Measurements from ENCODE around the gene PSMA1.
A peak's percentile ranks its signal among the peaks of the same experiment; 100 is the strongest.

Gene PSMA1

GRCh38 chr11:14506532-14506931 lies 13.7 kb downstream of the PSMA1 start:
- ATAC-seq (replicated peaks): no peak
- H3K27ac Mint-ChIP-seq: peak overlapping the region; percentile 65
- H3K4me1 Mint-ChIP-seq: no peaks in the 10 kb centered on the region
- H3K4me3 Mint-ChIP-seq: no peak overlapping the region
- peaks cover 40 to 44% of the 10 kb centered on the region in 2 donors for H3K36me3 Mint-ChIP-seq
- no peak for DNase-seq
- no peaks in the 10 kb centered on the region for H3K9me3 Mint-ChIP-seq
- no peaks in the 10 kb centered on the region for H3K27me3 Mint-ChIP-seq

- H3K4me3 Mint-ChIP-seq: no peak overlapping the region
- peaks cover 2 to 12% of the 10 kb centered on the region in 2 donors for H3K4me1 Mint-ChIP-seq
- H3K27ac Mint-ChIP-seq: no peak overlapping the region
- H3K36me3 Mint-ChIP-seq: peaks cover 20 to 23% of the 10 kb centered on the region in 2 donors
- no peaks in the 10 kb centered on the region for H3K27me3 Mint-ChIP-seq
- DNase-seq (no peak), ATAC-seq (replicated peaks) (no peak)
- no peaks in the 10 kb centered on the region for H3K9me3 Mint-ChIP-seq
Measured at GRCh38 chr11:14503023-14503422, 17.2 kb downstream of the PSMA1 start.

GRCh38 chr11:14502039-14502438 lies 18.1 kb downstream of the PSMA1 start:
- Mint-ChIP-seq H3K36me3 (peaks cover 23 to 26% of the 10 kb centered on the region in 2 donors), H3K4me3 (no peak overlapping the region), H3K9me3 (no peaks in the 10 kb centered on the region), H3K27ac (no peak overlapping the region), H3K4me1 (peaks cover 10 to 21% of the 10 kb centered on the region in 2 donors), H3K27me3 (no peaks in the 10 kb centered on the region)
- ATAC-seq (replicated peaks) (no peak), DNase-seq (no peak)

GRCh38 chr11:14500181-14500651 lies 20.0 kb downstream of the PSMA1 start:
- peaks cover 13 to 19% of the 10 kb centered on the region in 2 donors for H3K36me3 Mint-ChIP-seq
- peaks cover 16 to 32% of the 10 kb centered on the region in 2 donors for H3K4me1 Mint-ChIP-seq
- ATAC-seq (replicated peaks): peak; percentile 52 to 59
- H3K27me3 Mint-ChIP-seq: no peaks in the 10 kb centered on the region
- H3K4me3 Mint-ChIP-seq: peak overlapping the region; percentile 93 to 99
- peak; percentile 18 for DNase-seq
- no peaks in the 10 kb centered on the region for H3K9me3 Mint-ChIP-seq
- H3K27ac Mint-ChIP-seq: peak overlapping the region; percentile 99

- H3K36me3 Mint-ChIP-seq: peaks cover 13 to 19% of the 10 kb centered on the region in 2 donors
- H3K4me1 Mint-ChIP-seq: peaks cover 16 to 32% of the 10 kb centered on the region in 2 donors
- ATAC-seq (replicated peaks): peak; percentile 96 to 97
- DNase-seq: peak; percentile 89
- H3K4me3 Mint-ChIP-seq: peak within 1 kb of the TSS; percentile 93 to 99
- H3K9me3 Mint-ChIP-seq: no peaks in the 10 kb centered on the region
- peak within 1 kb of the TSS; percentile 99 for H3K27ac Mint-ChIP-seq
- no peaks in the 10 kb centered on the region for H3K27me3 Mint-ChIP-seq
Measured at GRCh38 chr11:14499560-14500180, 20.5 kb downstream of the PSMA1 start, which contains the start of gene COPB1. Gene COPB1 (minus strand): TSS chr11:14499811. CDS start chr11:14498928, 883 bp downstream.

- H3K36me3 Mint-ChIP-seq: peaks cover 13 to 19% of the 10 kb centered on the region in 2 donors
- DNase-seq: no peak
Measured at GRCh38 chr11:14499178-14499559, 21.0 kb downstream of the PSMA1 start.

GRCh38 chr11:14480716-14481115 lies 39.5 kb downstream of the PSMA1 start:
- H3K27ac Mint-ChIP-seq: no peak overlapping the region
- DNase-seq: no peak
- no peaks in the 10 kb centered on the region for H3K9me3 Mint-ChIP-seq
- H3K4me3 Mint-ChIP-seq: no peak overlapping the region
- no peaks in the 10 kb centered on the region for H3K27me3 Mint-ChIP-seq
- H3K4me1 Mint-ChIP-seq: peaks cover under 1 to 2% of the 10 kb centered on the region in 2 donors
- H3K36me3 Mint-ChIP-seq: peaks cover 16 to 29% of the 10 kb centered on the region in 2 donors
- no peak for ATAC-seq (replicated peaks)

More at GRCh38 chr11:14499178-14499559, 21.0 kb downstream of the PSMA1 start:
- H3K4me3 Mint-ChIP-seq: peak overlapping the region; percentile 93 to 99
- H3K27me3 Mint-ChIP-seq: no peaks in the 10 kb centered on the region
- peak overlapping the region; percentile 93 for H3K27ac Mint-ChIP-seq
- peaks cover 16 to 32% of the 10 kb centered on the region in 2 donors for H3K4me1 Mint-ChIP-seq
- no peaks in the 10 kb centered on the region for H3K9me3 Mint-ChIP-seq
- peak; percentile 44 to 56 for ATAC-seq (replicated peaks)

GRCh38 chr11:14471127-14471526 lies 49.1 kb downstream of the PSMA1 start:
- Mint-ChIP-seq H3K4me3 (no peak overlapping the region), H3K27ac (peak overlapping the region; percentile 53), H3K9me3 (no peaks in the 10 kb centered on the region), H3K4me1 (peaks cover 5 to 7% of the 10 kb centered on the region in 2 donors), H3K36me3 (peaks cover 37 to 56% of the 10 kb centered on the region in 2 donors), H3K27me3 (no peaks in the 10 kb centered on the region)
- DNase-seq: no peak
- ATAC-seq (replicated peaks): no peak

GRCh38 chr11:14463623-14464022 lies 56.6 kb downstream of the PSMA1 start:
- no peak for ATAC-seq (replicated peaks)
- no peaks in the 10 kb centered on the region for H3K9me3 Mint-ChIP-seq

GRCh38 chr11:14460147-14460546 lies 60.0 kb downstream of the PSMA1 start:
- no peak for ATAC-seq (replicated peaks)
- H3K4me3 Mint-ChIP-seq: no peak overlapping the region
- H3K4me1 Mint-ChIP-seq: no peaks in the 10 kb centered on the region
- DNase-seq: no peak
- H3K27me3 Mint-ChIP-seq: no peaks in the 10 kb centered on the region
- no peaks in the 10 kb centered on the region for H3K9me3 Mint-ChIP-seq
- H3K27ac Mint-ChIP-seq: no peak overlapping the region
- peaks cover 11 to 29% of the 10 kb centered on the region in 2 donors for H3K36me3 Mint-ChIP-seq

More at GRCh38 chr11:14463623-14464022, 56.6 kb downstream of the PSMA1 start:
- H3K27me3 Mint-ChIP-seq: no peaks in the 10 kb centered on the region
- no peak overlapping the region for H3K4me3 Mint-ChIP-seq
- H3K27ac Mint-ChIP-seq: no peak overlapping the region
- H3K4me1 Mint-ChIP-seq: peaks cover 0 to 5% of the 10 kb centered on the region in 2 donors
- no peak for DNase-seq
- peaks cover 19 to 28% of the 10 kb centered on the region in 2 donors for H3K36me3 Mint-ChIP-seq

- no peak overlapping the region for H3K4me3 Mint-ChIP-seq
- peaks cover 13 to 34% of the 10 kb centered on the region in 2 donors for H3K36me3 Mint-ChIP-seq
- no peaks in the 10 kb centered on the region for H3K9me3 Mint-ChIP-seq
- no peaks in the 10 kb centered on the region for H3K27me3 Mint-ChIP-seq
- no peaks in the 10 kb centered on the region for H3K4me1 Mint-ChIP-seq
- peak overlapping the region; percentile 42 for H3K27ac Mint-ChIP-seq
- ATAC-seq (replicated peaks): peak; percentile 55 to 63
- no peak for DNase-seq
Measured at GRCh38 chr11:14458377-14458776, 61.8 kb downstream of the PSMA1 start.

- Mint-ChIP-seq H3K4me3 (no peak overlapping the region), H3K36me3 (peaks cover 23 to 49% of the 10 kb centered on the region in 2 donors), H3K4me1 (peaks cover 10 to 16% of the 10 kb centered on the region in 2 donors), H3K27ac (no peak overlapping the region), H3K27me3 (no peaks in the 10 kb centered on the region), H3K9me3 (no peaks in the 10 kb centered on the region)
- no peak for DNase-seq
- ATAC-seq (replicated peaks): no peak
Measured at GRCh38 chr11:14455648-14456430, 64.3 kb downstream of the PSMA1 start.

Data from stimulated activated naive B cell treated with anti-CD40 and anti-IgM and Interleukin-4, amounts not matched to agents 10 μg/mL and 1 μg/mL and 100 μg/mL, for 72 hours (primary cell).